Esophagus muscularis mucosa (tissue), 4 donors: ENCODE measurements around the gene SCYGR2. TPM values are rescaled to one million over a fixed set of nuclear protein-coding genes. Genes with fewer than 3 reads are reported as not detected.

ENCODE experiments used
- DNase-seq: peaks from one replicate; pipeline ENCODE4 v3.0.0-alpha.2; 2017; ENCODE audit errors: extremely low spot score
- H3K27ac ChIP-seq, 4 donors: fragments of 200-600 bp; sonication (generic); replicated peaks in 1 of 4; 1 replicate in 3 of 4; 2 replicates in 1 of 4; pipeline ENCODE4 v1.5.1; 2016 to 2019; ENCODE audit warnings: mild to moderate bottlenecking in 1 of 4
- H3K27me3 ChIP-seq, 4 donors: fragments of 200-600 bp; sonication (generic); one replicate each; pipeline versions ENCODE4 v1.5.1 to v1.6.0; 2016 to 2019
- H3K36me3 ChIP-seq, 4 donors: fragments of 200-600 bp; sonication (generic); one replicate each; pipeline ENCODE4 v1.5.1; 2016 to 2019
- H3K4me1 ChIP-seq, 4 donors: fragments of 200-600 bp; sonication (generic); one replicate each; pipeline ENCODE4 v1.5.1; 2016 to 2019
- H3K4me3 ChIP-seq, 4 donors: fragments of 200-600 bp; sonication (generic); 1 replicate in 2 of 4; 2 replicates in 2 of 4; pipeline ENCODE4 v1.5.1; 2016 to 2019; ENCODE audit warnings: mild to moderate bottlenecking in 4 of 4, moderate library complexity in 1 of 4
- H3K9me3 ChIP-seq, 4 donors: fragments of 200-600 bp; sonication (generic); 1 replicate in 3 of 4; 2 replicates in 1 of 4; pipeline ENCODE4 v1.5.1; 2016 to 2019
- EP300 ChIP-seq: sonication (generic); formaldehyde crosslinking; IDR thresholded peaks from one replicate; pipeline ENCODE4 v1.6.1; 2017; ENCODE audit warnings: antibody characterized with exemption
- POLR2A ChIP-seq: fragments of 450-650 bp; IDR thresholded peaks from one replicate; pipeline ENCODE4 v1.6.1; 2017; ENCODE audit warnings: antibody characterized with exemption, moderate library complexity, mild to moderate bottlenecking, low read depth
- POLR2AphosphoS5 ChIP-seq, 2 donors: sonication (generic); formaldehyde crosslinking; IDR thresholded peaks; one replicate each; pipeline ENCODE4 v1.6.1; 2017; ENCODE audit warnings: antibody characterized with exemption in 2 of 2
- WGBS: methylation state at CpG from one replicate; pipeline ENCODE4 v1.1.5; 2018; 5-methylcytosine and 5-hydroxymethylcytosine counted together
- intact Hi-C: fragments of 100-400 bp; cut with DNase I; formaldehyde crosslinking; loops from one replicate; pipeline ENCODE4 v1.15.1; 2023
- total RNA-seq, 4 donors: library from RNA; depleted of rRNA; stranded (reverse); fragments of >200 nt; gene quantifications; one replicate each; pipeline versions ENCODE4 v1.1.0 to v1.2.1, GENCODE V29; 2016
- TF ChIP-seq, protein P1 (sequence below), 3 experiments: fragments of 200-600 bp in 2 of 3; fragments of 450-650 bp in 1 of 3; sonication (generic) in 2 of 3; IDR thresholded peaks; one replicate each; pipeline ENCODE4 v1.5.1; 2017 to 2019; ENCODE audit warnings: antibody characterized with exemption in 3 of 3, mild to moderate bottlenecking in 2 of 3, moderate library complexity in 1 of 3

SCYGR2 gene
- total RNA-seq, 4 donors from 2014 or later = not detected

- TF ChIP-seq, protein P1, sequence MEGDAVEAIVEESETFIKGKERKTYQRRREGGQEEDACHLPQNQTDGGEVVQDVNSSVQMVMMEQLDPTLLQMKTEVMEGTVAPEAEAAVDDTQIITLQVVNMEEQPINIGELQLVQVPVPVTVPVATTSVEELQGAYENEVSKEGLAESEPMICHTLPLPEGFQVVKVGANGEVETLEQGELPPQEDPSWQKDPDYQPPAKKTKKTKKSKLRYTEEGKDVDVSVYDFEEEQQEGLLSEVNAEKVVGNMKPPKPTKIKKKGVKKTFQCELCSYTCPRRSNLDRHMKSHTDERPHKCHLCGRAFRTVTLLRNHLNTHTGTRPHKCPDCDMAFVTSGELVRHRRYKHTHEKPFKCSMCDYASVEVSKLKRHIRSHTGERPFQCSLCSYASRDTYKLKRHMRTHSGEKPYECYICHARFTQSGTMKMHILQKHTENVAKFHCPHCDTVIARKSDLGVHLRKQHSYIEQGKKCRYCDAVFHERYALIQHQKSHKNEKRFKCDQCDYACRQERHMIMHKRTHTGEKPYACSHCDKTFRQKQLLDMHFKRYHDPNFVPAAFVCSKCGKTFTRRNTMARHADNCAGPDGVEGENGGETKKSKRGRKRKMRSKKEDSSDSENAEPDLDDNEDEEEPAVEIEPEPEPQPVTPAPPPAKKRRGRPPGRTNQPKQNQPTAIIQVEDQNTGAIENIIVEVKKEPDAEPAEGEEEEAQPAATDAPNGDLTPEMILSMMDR (IDR thresholded peaks at IDR 0.05) = no peak
- TF ChIP-seq POLR2AphosphoS5 (IDR thresholded peaks at IDR 0.05) (no peak), POLR2A (no peak)
Observed at GRCh38 chr2:227579791-227580190, 18.9 kb upstream of the SCYGR2 start.

DNA sequence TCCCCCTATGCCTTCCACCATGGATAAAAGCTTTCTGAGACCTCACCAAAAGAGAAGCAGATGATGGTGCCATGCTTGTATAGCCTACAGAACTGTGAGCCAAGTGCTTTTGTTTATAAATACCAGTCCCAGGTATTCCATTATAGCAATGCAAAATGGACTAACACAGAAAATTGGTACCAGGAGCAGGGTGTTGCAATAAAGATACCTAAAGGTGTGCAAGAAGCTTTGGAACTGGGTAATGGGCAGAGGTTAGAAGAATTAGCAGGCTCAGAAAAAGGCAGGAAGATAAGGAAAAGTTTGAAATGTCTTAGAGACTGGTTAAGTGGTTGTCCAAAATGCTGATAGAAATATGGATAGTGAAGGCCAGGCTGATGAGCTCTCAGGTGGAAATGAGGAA is 16.3 kb upstream of the SCYGR2 start:
- Histone ChIP-seq H3K9me3 (peaks cover 0 to 19% (median 13%) of the 10 kb centered on the region in 4 donors), H3K4me3 (no peak overlapping the region), H3K27me3 (peaks cover 0 to 12% (median 0%) of the 10 kb centered on the region in 4 donors), H3K4me1 (no peaks in the 10 kb centered on the region), H3K27ac (no peak overlapping the region), H3K36me3 (no peaks in the 10 kb centered on the region)
- intact Hi-C loops = no loop called here
- TF ChIP-seq, protein P1 (IDR thresholded peaks at IDR 0.05) = no peak
- DNase-seq = no peak

More at GRCh38 chr2:227579791-227580190, 18.9 kb upstream of the SCYGR2 start:
- 100% methylated on average over 1 of the region's 1 CpG for WGBS
- no peaks in the 10 kb centered on the region for H3K36me3 ChIP-seq
- H3K4me3 ChIP-seq = no peak overlapping the region
- peaks cover 0 to 7% (median 0%) of the 10 kb centered on the region in 4 donors for H3K27me3 ChIP-seq
- H3K9me3 ChIP-seq = peaks cover 0 to 19% (median 13%) of the 10 kb centered on the region in 4 donors
- H3K27ac ChIP-seq = no peak overlapping the region
- H3K4me1 ChIP-seq = no peaks in the 10 kb centered on the region
- DNase-seq = no peak
- intact Hi-C loops = no loop called here

- 96% methylated on average over 1 of the region's 1 CpG for WGBS
- Histone ChIP-seq H3K4me3 (no peak overlapping the region), H3K27me3 (peaks cover 0 to 16% (median 0%) of the 10 kb centered on the region in 4 donors), H3K27ac (no peak overlapping the region), H3K9me3 (peaks cover 0 to 6% (median 1%) of the 10 kb centered on the region in 4 donors), H3K4me1 (no peaks in the 10 kb centered on the region), H3K36me3 (no peaks in the 10 kb centered on the region)
- no peak for DNase-seq
- intact Hi-C loops = no loop called here
- TF ChIP-seq EP300 (no peak), POLR2A (no peak), POLR2AphosphoS5 (IDR thresholded peaks at IDR 0.05) (no peak)
- TF ChIP-seq, protein P1 (IDR thresholded peaks at IDR 0.05) = no peak
Observed at GRCh38 chr2:227592694-227593387, 5.9 kb upstream of the SCYGR2 start.

DNA sequence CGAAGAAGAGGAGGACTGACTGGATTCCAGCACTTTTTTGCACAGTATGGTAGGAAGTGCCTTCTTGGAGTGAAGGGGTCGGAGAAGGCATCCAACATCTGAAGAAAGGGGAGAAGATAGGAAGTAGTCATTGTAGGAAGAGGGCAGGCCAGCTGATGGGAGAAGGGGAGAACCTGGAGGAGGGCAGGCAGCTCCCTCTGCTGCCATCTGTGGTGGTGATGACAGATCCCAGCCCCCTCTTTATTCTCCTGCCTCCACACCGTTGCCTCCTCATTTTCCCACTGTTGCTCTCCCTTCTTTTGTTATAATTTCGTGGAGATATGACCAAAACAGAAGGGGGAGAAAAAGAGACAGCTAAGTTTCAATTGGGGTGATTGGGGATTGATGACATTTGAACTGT is 2.9 kb upstream of the SCYGR2 start:
- no peak overlapping the region for H3K27ac ChIP-seq
- DNase-seq = peak; percentile 47
- intact Hi-C loops = no loop called here
- no peaks in the 10 kb centered on the region for H3K4me1 ChIP-seq
- TF ChIP-seq POLR2AphosphoS5 (IDR thresholded peaks at IDR 0.05) = no peak
- no peak for TF ChIP-seq POLR2A
- no peak for TF ChIP-seq EP300
- WGBS = 64% methylated on average over 4 of the region's 4 CpGs
- H3K27me3 ChIP-seq = peaks cover 0 to 24% (median 0%) of the 10 kb centered on the region in 4 donors
- no peaks in the 10 kb centered on the region for H3K36me3 ChIP-seq
- no peaks in the 10 kb centered on the region for H3K9me3 ChIP-seq
- no peak overlapping the region for H3K4me3 ChIP-seq

GRCh38 chr2:227597036-227597435 is 1.7 kb upstream of the SCYGR2 start:
- Histone ChIP-seq H3K27ac (no peak overlapping the region), H3K36me3 (no peaks in the 10 kb centered on the region), H3K4me1 (no peaks in the 10 kb centered on the region), H3K27me3 (peaks cover 0 to 19% (median 0%) of the 10 kb centered on the region in 4 donors), H3K9me3 (no peaks in the 10 kb centered on the region), H3K4me3 (no peak overlapping the region)
- intact Hi-C loops = no loop called here
- TF ChIP-seq EP300 (no peak), POLR2A (no peak), POLR2AphosphoS5 (IDR thresholded peaks at IDR 0.05) (no peak)
- TF ChIP-seq, protein P1 (IDR thresholded peaks at IDR 0.05) = no peak
- no peak for DNase-seq
